GM23338 (cell line): ENCODE results near the gene NPIPB2. TPM values are rescaled to one million over a fixed set of nuclear protein-coding genes. Genes with fewer than 3 reads are reported as not detected.

ENCODE experiments used
- ATAC-seq: fragments of 200-7000 bp; cut with Tn5 transposase; 3 replicates; pipeline ENCODE4 v1.9.1; 2020
- DNase-seq: peaks from one replicate; pipeline ENCODE4 v3.0.0-alpha.2; 2015; ENCODE audit warnings: low spot score
- H2AFZ ChIP-seq: fragments of 200-600 bp; sonication (generic); 2 replicates; pipeline ENCODE4 v1.8.0; 2016; ENCODE audit warnings: antibody characterized with exemption, mild to moderate bottlenecking, moderate library complexity
- H3F3A ChIP-seq: fragments of 200-600 bp; sonication (generic); replicated peaks from 2 replicates; pipeline ENCODE4 v1.8.0; 2017; ENCODE audit warnings: antibody characterized with exemption, mixed run types, low read depth
- H3K27ac ChIP-seq: fragments of 200-600 bp; sonication (generic); 2 replicates; pipeline ENCODE4 v1.6.1; 2016; ENCODE audit warnings: low read depth
- H3K27me3 ChIP-seq: fragments of 200-600 bp; sonication (generic); 2 replicates; pipeline ENCODE4 v1.8.0; 2016; ENCODE audit warnings: mild to moderate bottlenecking, mixed run types, moderate library complexity; ENCODE audit not compliant: insufficient read depth
- H3K36me3 ChIP-seq: fragments of 200-600 bp; sonication (generic); 2 replicates; pipeline ENCODE4 v1.8.0; 2016; ENCODE audit warnings: mild to moderate bottlenecking; ENCODE audit not compliant: insufficient read depth
- H3K4me1 ChIP-seq: fragments of 200-600 bp; sonication (generic); 2 replicates; pipeline ENCODE4 v1.8.0; 2016; ENCODE audit warnings: mild to moderate bottlenecking, moderate library complexity; ENCODE audit not compliant: insufficient read depth
- H3K4me2 ChIP-seq: fragments of 200-600 bp; sonication (generic); 2 replicates; pipeline ENCODE4 v1.7.1; 2017; ENCODE audit warnings: mixed run types
- H3K4me3 ChIP-seq: fragments of 200-600 bp; sonication (generic); 2 replicates; pipeline ENCODE4 v1.6.1; 2016; ENCODE audit warnings: mixed run types
- H3K79me2 ChIP-seq: fragments of 200-600 bp; sonication (generic); replicated peaks from 2 replicates; pipeline ENCODE4 v1.8.0; 2017; ENCODE audit warnings: mild to moderate bottlenecking; ENCODE audit not compliant: insufficient read depth
- H3K9me2 ChIP-seq: fragments of 200-600 bp; sonication (generic); 2 replicates; pipeline ENCODE4 v1.8.0; 2017; ENCODE audit not compliant: insufficient read depth
- H4K20me1 ChIP-seq: fragments of 200-600 bp; sonication (generic); replicated peaks from 2 replicates; pipeline ENCODE4 v1.8.0; 2017; ENCODE audit warnings: mild to moderate bottlenecking; ENCODE audit not compliant: insufficient read depth
- H3K27ac Mint-ChIP-seq: 2 replicates; pipeline ENCODE4 v1.8.0; 2020; ENCODE audit warnings: inconsistent platforms, mild to moderate bottlenecking, moderate library complexity, mixed read lengths
- H3K27me3 Mint-ChIP-seq: 3 replicates; pipeline ENCODE4 v1.8.0; 2022; ENCODE audit warnings: low read depth, mild to moderate bottlenecking, moderate library complexity, mixed read lengths, inconsistent platforms; ENCODE audit not compliant: insufficient read depth, poor library complexity
- H3K36me3 Mint-ChIP-seq: 3 replicates; pipeline ENCODE4 v1.8.0; 2021; ENCODE audit warnings: low read depth, mild to moderate bottlenecking, inconsistent platforms, moderate library complexity, mixed read lengths
- H3K4me1 Mint-ChIP-seq: 3 replicates; pipeline ENCODE4 v1.8.0; 2020; ENCODE audit warnings: mild to moderate bottlenecking, inconsistent platforms, mixed read lengths
- H3K4me3 Mint-ChIP-seq: 3 replicates; pipeline ENCODE4 v1.8.0; 2021; ENCODE audit warnings: moderate library complexity, mild to moderate bottlenecking, inconsistent platforms, mixed read lengths
- H3K9me3 Mint-ChIP-seq: 3 replicates; pipeline ENCODE4 v1.8.0; 2020; ENCODE audit warnings: moderate library complexity, mild to moderate bottlenecking, inconsistent platforms, mixed read lengths
- CREB1 ChIP-seq: fragments of 250-450 bp; sonication (Bioruptor Pico); IDR thresholded peaks from 2 replicates; pipeline ENCODE4 v1.5.0; 2020; ENCODE audit warnings: low read depth, mild to moderate bottlenecking, moderate library complexity
- EZH2 ChIP-seq: fragments of 200-600 bp; sonication (generic); IDR thresholded peaks from one replicate; pipeline ENCODE4 v1.8.0; 2017; ENCODE audit warnings: antibody characterized with exemption, mild to moderate bottlenecking, low read depth; ENCODE audit not compliant: unreplicated experiment
- EZH2phosphoT487 ChIP-seq: fragments of 200-600 bp; sonication (generic); IDR thresholded peaks from one replicate; pipeline ENCODE4 v1.8.1; 2018; ENCODE audit warnings: antibody characterized with exemption; ENCODE audit not compliant: unreplicated experiment
- JUNB ChIP-seq: IDR thresholded peaks from one replicate; pipeline ENCODE4 v1.6.1; 2016; ENCODE audit warnings: antibody characterized with exemption; ENCODE audit not compliant: unreplicated experiment
- NANOG ChIP-seq: IDR thresholded peaks from 2 replicates; pipeline ENCODE4 v1.6.1; 2016; ENCODE audit warnings: antibody characterized with exemption, borderline replicate concordance
- POLR2AphosphoS5 ChIP-seq: IDR thresholded peaks from 2 replicates; pipeline ENCODE4 v1.6.1; 2016; ENCODE audit warnings: antibody characterized with exemption, low read depth
- STAT1 ChIP-seq: IDR thresholded peaks from one replicate; pipeline ENCODE4 v1.6.1; 2016; ENCODE audit warnings: antibody characterized with exemption; ENCODE audit not compliant: unreplicated experiment
- ZNF114 ChIP-seq: fragments of 250-450 bp; sonication (Bioruptor Pico); IDR thresholded peaks from 2 replicates; pipeline ENCODE4 v1.5.0; 2020; ENCODE audit warnings: mild to moderate bottlenecking, moderate library complexity
- ZNF331 ChIP-seq: fragments of 250-450 bp; sonication (Bioruptor Pico); IDR thresholded peaks from 2 replicates; pipeline ENCODE4 v1.5.0; 2020; ENCODE audit warnings: low read depth, mild to moderate bottlenecking, moderate library complexity
- ZNF462 ChIP-seq: fragments of 250-450 bp; sonication (Bioruptor Pico); IDR thresholded peaks from 2 replicates; pipeline ENCODE4 v1.5.0; 2020; ENCODE audit warnings: mild to moderate bottlenecking, moderate library complexity
- polyA plus RNA-seq: library from polyadenylated mRNA; unstranded; fragments of >200 nt; fragmentation: Nextera tagmentation; extraction: Ambion mirVana; gene quantifications from 2 replicates; pipeline ENCODE4 v1.2.1, GENCODE V29; 2016
- total RNA-seq: library from RNA; depleted of rRNA; stranded (reverse); fragments of >200 nt; shearing (Covaris generic); gene quantifications from 2 replicates; pipeline ENCODE4 v1.2.3, GENCODE V29; 2014
- TF ChIP-seq, protein P1 (sequence below): IDR thresholded peaks from 2 replicates; pipeline ENCODE4 v1.6.1; 2016; ENCODE audit warnings: antibody characterized with exemption

NPIPB2 gene
- total and polyA plus RNA-seq, 2 experiments from 2014 or later = 1.0 to 6.8 TPM

GRCh38 chr16:11985250-11985649 lies 43.4 kb upstream of the NPIPB2 start:
- Mint-ChIP-seq H3K36me3 (no peaks in the 10 kb centered on the region), H3K9me3 (no peaks in the 10 kb centered on the region), H3K27ac (no peak overlapping the region; the same call in 1 of the 2 replicates), H3K4me3 (no peak overlapping the region), H3K4me1 (no peaks in the 10 kb centered on the region), H3K27me3 (no peaks in the 10 kb centered on the region)
- Histone ChIP-seq H4K20me1 (no peaks in the 10 kb centered on the region), H3K9me2 (no peaks in the 10 kb centered on the region), H3K4me2 (no peak overlapping the region), H3K27me3 (no peaks in the 10 kb centered on the region), H3F3A (no peaks in the 10 kb centered on the region), H2AFZ (no peak overlapping the region), H3K79me2 (no peaks in the 10 kb centered on the region; the same call in 1 of the 2 replicates), H3K27ac (no peak overlapping the region), H3K4me1 (no peaks in the 10 kb centered on the region), H3K4me3 (no peak overlapping the region), H3K36me3 (no peaks in the 10 kb centered on the region)
- no peak for DNase-seq
- no peak for TF ChIP-seq NANOG
- no peak for TF ChIP-seq ZNF462 (CRISPR knock-in tag)
- no peak for TF ChIP-seq EZH2phosphoT487
- no peak for TF ChIP-seq STAT1
- TF ChIP-seq ZNF114 (CRISPR knock-in tag) = no peak
- TF ChIP-seq POLR2AphosphoS5 = no peak
- TF ChIP-seq CREB1 (CRISPR knock-in tag) = no peak
- no peak for TF ChIP-seq JUNB
- TF ChIP-seq, protein P1, sequence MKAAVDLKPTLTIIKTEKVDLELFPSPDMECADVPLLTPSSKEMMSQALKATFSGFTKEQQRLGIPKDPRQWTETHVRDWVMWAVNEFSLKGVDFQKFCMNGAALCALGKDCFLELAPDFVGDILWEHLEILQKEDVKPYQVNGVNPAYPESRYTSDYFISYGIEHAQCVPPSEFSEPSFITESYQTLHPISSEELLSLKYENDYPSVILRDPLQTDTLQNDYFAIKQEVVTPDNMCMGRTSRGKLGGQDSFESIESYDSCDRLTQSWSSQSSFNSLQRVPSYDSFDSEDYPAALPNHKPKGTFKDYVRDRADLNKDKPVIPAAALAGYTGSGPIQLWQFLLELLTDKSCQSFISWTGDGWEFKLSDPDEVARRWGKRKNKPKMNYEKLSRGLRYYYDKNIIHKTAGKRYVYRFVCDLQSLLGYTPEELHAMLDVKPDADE = no peak
- no peak for TF ChIP-seq ZNF331 (CRISPR knock-in tag)
- no peak for TF ChIP-seq EZH2
- no peak for ATAC-seq
